ENCODE data around the gene ERAP2. TPM values are rescaled to one million over a fixed set of nuclear protein-coding genes. Genes with fewer than 3 reads are reported as not detected.

ERAP2 gene
- total RNA-seq, 1 experiment from 2014 or later, result 4.5 TPM

- no peaks in the 10 kb centered on the region for H3K36me3 Mint-ChIP-seq (ENCODE audit: insufficient read depth, unreplicated experiment)
- no peaks in the 10 kb centered on the region for H3K27me3 Mint-ChIP-seq (ENCODE audit: insufficient read depth, unreplicated experiment)
- no peak for TF ChIP-seq CTCF (IDR thresholded peaks at IDR 0.05; ENCODE audit: insufficient read depth in 1 of 2, low read depth in 1 of 2, low read length in 1 of 2, severe bottlenecking in 1 of 2, unreplicated experiment in 1 of 2)
- DNase-seq, result no peak
- H3K4me3 ChIP-seq (ENCODE audit: low read depth, low read length), result no peak overlapping the region
- ChIA-PET CTCF (no interaction called here), POLR2A (no interaction called here)
- H3K4me1 ChIP-seq, result 0 out of 2 replicates have a peak, but pooled peaks cover 5% of the 10 kb centered on the region
- 0 out of 2 replicates have a peak, but pooled peaks cover 2% of the 10 kb centered on the region for H3K9me3 ChIP-seq
- H3K36me3 ChIP-seq (ENCODE audit: control insufficient read depth, insufficient read depth, low read length), result no peaks in the 10 kb centered on the region
- no TSS peak for BruUV-seq (replicated peaks)
- H3K9me3 Mint-ChIP-seq (ENCODE audit: unreplicated experiment), result no peaks in the 10 kb centered on the region
- intact Hi-C loops (cut with micrococcal nuclease; ENCODE audit: unreplicated experiment), result no loop called here
- H3K4me3 Mint-ChIP-seq (ENCODE audit: unreplicated experiment), result no peak overlapping the region
- no peaks in the 10 kb centered on the region for H3K27me3 ChIP-seq (replicated peaks; ENCODE audit: control insufficient read depth, insufficient read depth, low read length)
- H3K27ac Mint-ChIP-seq (ENCODE audit: unreplicated experiment), result no peak overlapping the region
- peaks cover 13% of the 10 kb centered on the region for H3K4me1 Mint-ChIP-seq (ENCODE audit: low read depth, unreplicated experiment)
Measured at GRCh38 chr5:96961053-96961452, 84.8 kb downstream of the ERAP2 start.

- no TSS peak for BruUV-seq (replicated peaks)
- H3K9me3 ChIP-seq, result 0 out of 2 replicates have a peak, but pooled peaks cover 2% of the 10 kb centered on the region
- Mint-ChIP-seq H3K9me3 (ENCODE audit: unreplicated experiment) (no peaks in the 10 kb centered on the region), H3K4me3 (ENCODE audit: unreplicated experiment) (no peak overlapping the region), H3K4me1 (ENCODE audit: low read depth, unreplicated experiment) (peaks cover under 1% of the 10 kb centered on the region), H3K27ac (ENCODE audit: unreplicated experiment) (no peak overlapping the region), H3K36me3 (ENCODE audit: insufficient read depth, unreplicated experiment) (no peaks in the 10 kb centered on the region), H3K27me3 (ENCODE audit: insufficient read depth, unreplicated experiment) (no peaks in the 10 kb centered on the region)
- TF ChIP-seq CTCF (IDR thresholded peaks at IDR 0.05; ENCODE audit: insufficient read depth in 1 of 2, low read depth in 1 of 2, low read length in 1 of 2, severe bottlenecking in 1 of 2, unreplicated experiment in 1 of 2), result no peak
- H3K27me3 ChIP-seq (replicated peaks; ENCODE audit: control insufficient read depth, insufficient read depth, low read length), result no peaks in the 10 kb centered on the region
- intact Hi-C loops (cut with micrococcal nuclease; ENCODE audit: unreplicated experiment), result no loop called here
- no peak for DNase-seq
- H3K4me3 ChIP-seq (ENCODE audit: low read depth, low read length), result no peak overlapping the region
- no peaks in the 10 kb centered on the region for H3K36me3 ChIP-seq (ENCODE audit: control insufficient read depth, insufficient read depth, low read length)
- CTCF ChIA-PET, result interaction anchor here (0.6 to 0.7 kb wide), 2 partner anchors 45 to 149 kb away, joined by 5 to 6 read pairs; no protein-coding TSS in a partner anchor
- POLR2A ChIA-PET, result no interaction called here
- peaks cover 5% of the 10 kb centered on the region; the same call in 1 of the 2 replicates for H3K4me1 ChIP-seq
Measured at GRCh38 chr5:96962540-96962991, 86.3 kb downstream of the ERAP2 start.

- BruUV-seq (replicated peaks), result no TSS peak
- POLR2A ChIA-PET, result no interaction called here
Measured at GRCh38 chr5:96963267-96963666, 87.0 kb downstream of the ERAP2 start.

More at GRCh38 chr5:96963267-96963666, 87.0 kb downstream of the ERAP2 start:
- Histone ChIP-seq H3K4me3 (ENCODE audit: low read depth, low read length) (no peak overlapping the region), H3K36me3 (ENCODE audit: control insufficient read depth, insufficient read depth, low read length) (no peaks in the 10 kb centered on the region), H3K27me3 (replicated peaks; ENCODE audit: control insufficient read depth, insufficient read depth, low read length) (no peaks in the 10 kb centered on the region), H3K4me1 (peaks cover 10% of the 10 kb centered on the region; the same call in 1 of the 2 replicates), H3K9me3 (0 out of 2 replicates have a peak, but pooled peaks cover 2% of the 10 kb centered on the region)
- H3K27ac Mint-ChIP-seq (ENCODE audit: unreplicated experiment), result no peak overlapping the region
- no peak overlapping the region for H3K4me3 Mint-ChIP-seq (ENCODE audit: unreplicated experiment)
- CTCF ChIA-PET, result interaction anchor here (0.6 kb wide), 1 partner anchor 45 kb away, joined by 6 read pairs; no protein-coding TSS in a partner anchor
- H3K27me3 Mint-ChIP-seq (ENCODE audit: insufficient read depth, unreplicated experiment), result no peaks in the 10 kb centered on the region
- intact Hi-C loops (cut with micrococcal nuclease; ENCODE audit: unreplicated experiment), result no loop called here
- no peak for TF ChIP-seq CTCF (IDR thresholded peaks at IDR 0.05; ENCODE audit: insufficient read depth in 1 of 2, low read depth in 1 of 2, low read length in 1 of 2, severe bottlenecking in 1 of 2, unreplicated experiment in 1 of 2)
- H3K36me3 Mint-ChIP-seq (ENCODE audit: insufficient read depth, unreplicated experiment), result no peaks in the 10 kb centered on the region
- H3K4me1 Mint-ChIP-seq (ENCODE audit: low read depth, unreplicated experiment), result peaks cover 7% of the 10 kb centered on the region
- H3K9me3 Mint-ChIP-seq (ENCODE audit: unreplicated experiment), result no peaks in the 10 kb centered on the region
- DNase-seq, result no peak
